HG02678 (cell line): Measurements from ENCODE around the gene FYN.

Source experiments
- ATAC-seq: cut with Tn5 transposase; IDR thresholded peaks from one replicate; pipeline ENCODE4 v1.9.1; 2021; ENCODE audit warnings: mild to moderate bottlenecking, moderate library complexity; ENCODE audit not compliant: unreplicated experiment

The FYN gene

GRCh38 chr6:111668410-111668809, 204.8 kb downstream of the FYN start:
- no peak for ATAC-seq

GRCh38 chr6:111667931-111668330, 205.3 kb downstream of the FYN start:
- no peak for ATAC-seq

GRCh38 chr6:111666847-111667246, 206.4 kb downstream of the FYN start:
- no peak for ATAC-seq

GRCh38 chr6:111664565-111665030, 208.7 kb downstream of the FYN start:
- no peak for ATAC-seq

GRCh38 chr6:111663692-111664564, 209.3 kb downstream of the FYN start:
- ATAC-seq = no peak

- ATAC-seq = peak; percentile 43
Measured at GRCh38 chr6:111662794-111663593, 210.3 kb downstream of the FYN start.

GRCh38 chr6:111662072-111662793, 211.0 kb downstream of the FYN start:
- ATAC-seq = no peak

GRCh38 chr6:111661541-111662061, 211.7 kb downstream of the FYN start:
- ATAC-seq = no peak

GRCh38 chr6:111660531-111660930, 212.7 kb downstream of the FYN start:
- no peak for ATAC-seq

GRCh38 chr6:111658462-111659154, 214.6 kb downstream of the FYN start:
- ATAC-seq = no peak

- no peak for ATAC-seq
Measured at GRCh38 chr6:111657146-111657545, 216.1 kb downstream of the FYN start.

- ATAC-seq = no peak
Measured at GRCh38 chr6:111653979-111654378, 219.3 kb downstream of the FYN start.

GRCh38 chr6:111653434-111653833, 219.8 kb downstream of the FYN start:
- ATAC-seq = no peak

- ATAC-seq = no peak
Measured at GRCh38 chr6:111652156-111652555, 221.1 kb downstream of the FYN start.

GRCh38 chr6:111651185-111652034, 221.8 kb downstream of the FYN start:
- no peak for ATAC-seq

- ATAC-seq = no peak
Measured at GRCh38 chr6:111650049-111650448, 223.2 kb downstream of the FYN start.

GRCh38 chr6:111648100-111648499, 225.2 kb downstream of the FYN start:
- no peak for ATAC-seq

- no peak for ATAC-seq
Measured at GRCh38 chr6:111646942-111647341, 226.3 kb downstream of the FYN start.

GRCh38 chr6:111646034-111646433, 227.2 kb downstream of the FYN start:
- ATAC-seq = no peak
